OCI-LY1 (cell line): ENCODE data around the gene RPL7L1.
"Not testable (repeated sequence)": the region's sequence is repeated elsewhere in the genome, so short reads cannot be mapped to it uniquely, and the experiment has no call there.

Experiments used
- H2AFZ ChIP-seq: fragments of 200-600 bp; sonication (generic), shearing (Covaris generic); 2 replicates; pipeline ENCODE4 v1.6.0; 2014; ENCODE audit warnings: antibody characterized with exemption, mild to moderate bottlenecking, low read length
- H3F3A ChIP-seq: fragments of 200-600 bp; sonication (generic), shearing (Covaris generic); 2 replicates; pipeline ENCODE4 v1.6.0; 2014; ENCODE audit warnings: mild to moderate bottlenecking, antibody characterized with exemption, low read length, moderate library complexity; ENCODE audit not compliant: insufficient read depth
- H3K27ac ChIP-seq: fragments of 200-600 bp; sonication (generic); 2 replicates; pipeline ENCODE4 v1.5.1; 2014; ENCODE audit warnings: low read length, mixed run types, mild to moderate bottlenecking, low read depth; ENCODE audit not compliant: poor library complexity, severe bottlenecking
- H3K27me3 ChIP-seq: fragments of 200-600 bp; sonication (generic); 2 replicates; pipeline ENCODE4 v1.6.0; 2014; ENCODE audit warnings: antibody characterized with exemption, mild to moderate bottlenecking, low read length, moderate library complexity; ENCODE audit not compliant: insufficient read depth
- H3K36me3 ChIP-seq: fragments of 200-600 bp; sonication (generic); 2 replicates; pipeline ENCODE4 v1.6.1; 2014; ENCODE audit warnings: mild to moderate bottlenecking, antibody characterized with exemption, low read length, moderate library complexity, mixed read lengths; ENCODE audit not compliant: insufficient read depth
- H3K4me1 ChIP-seq: fragments of 200-600 bp; sonication (generic); 2 replicates; pipeline ENCODE4 v1.5.1; 2014; ENCODE audit warnings: mild to moderate bottlenecking, low read length, moderate library complexity; ENCODE audit not compliant: insufficient read depth, severe bottlenecking
- H3K4me2 ChIP-seq: fragments of 200-600 bp; sonication (generic), shearing (Covaris generic); 2 replicates; pipeline ENCODE4 v1.6.1; 2014; ENCODE audit warnings: low read length
- H3K4me3 ChIP-seq: fragments of 200-600 bp; sonication (generic); 2 replicates; pipeline ENCODE4 v1.5.1; 2014; ENCODE audit warnings: low read length, low read depth, mild to moderate bottlenecking, mixed read lengths; ENCODE audit not compliant: poor library complexity, severe bottlenecking
- H3K79me2 ChIP-seq: fragments of 200-600 bp; shearing (Covaris generic); 2 replicates; pipeline ENCODE4 v1.6.1; 2016; ENCODE audit warnings: mixed run types, low read length, mixed read lengths; ENCODE audit not compliant: insufficient read depth
- H3K9ac ChIP-seq: fragments of 200-600 bp; sonication (generic), shearing (Covaris generic); 2 replicates; pipeline ENCODE4 v1.6.1; 2014; ENCODE audit warnings: mild to moderate bottlenecking, low read length, mixed read lengths
- H3K9me2 ChIP-seq: fragments of 200-600 bp; sonication (generic), shearing (Covaris generic); 2 replicates; pipeline ENCODE4 v1.6.1; 2014; ENCODE audit warnings: low read depth, mild to moderate bottlenecking, low read length, mixed read lengths
- H3K9me3 ChIP-seq: fragments of 200-600 bp; shearing (Covaris generic); 2 replicates; pipeline ENCODE4 v1.6.1; 2014; ENCODE audit warnings: low read length, mixed read lengths
- H4K20me1 ChIP-seq: fragments of 200-600 bp; sonication (generic), shearing (Covaris generic); 2 replicates; pipeline ENCODE4 v1.6.0; 2016; ENCODE audit warnings: mild to moderate bottlenecking, low read length; ENCODE audit not compliant: insufficient read depth
- EZH2 ChIP-seq: fragments of 200-600 bp; sonication (generic), shearing (Covaris generic); IDR thresholded peaks from 2 replicates; pipeline ENCODE4 v1.8.0; 2017; ENCODE audit warnings: borderline replicate concordance, mixed run types, mild to moderate bottlenecking, antibody characterized with exemption, low read length, moderate library complexity, mixed read lengths
- TF ChIP-seq, protein P1 (sequence below): fragments of 200-600 bp; sonication (generic), shearing (Covaris generic); IDR thresholded peaks from 2 replicates; pipeline ENCODE4 v1.5.1; 2017; ENCODE audit warnings: mild to moderate bottlenecking, antibody characterized with exemption, low read length, moderate library complexity, mixed read lengths

RPL7L1 gene

DNA sequence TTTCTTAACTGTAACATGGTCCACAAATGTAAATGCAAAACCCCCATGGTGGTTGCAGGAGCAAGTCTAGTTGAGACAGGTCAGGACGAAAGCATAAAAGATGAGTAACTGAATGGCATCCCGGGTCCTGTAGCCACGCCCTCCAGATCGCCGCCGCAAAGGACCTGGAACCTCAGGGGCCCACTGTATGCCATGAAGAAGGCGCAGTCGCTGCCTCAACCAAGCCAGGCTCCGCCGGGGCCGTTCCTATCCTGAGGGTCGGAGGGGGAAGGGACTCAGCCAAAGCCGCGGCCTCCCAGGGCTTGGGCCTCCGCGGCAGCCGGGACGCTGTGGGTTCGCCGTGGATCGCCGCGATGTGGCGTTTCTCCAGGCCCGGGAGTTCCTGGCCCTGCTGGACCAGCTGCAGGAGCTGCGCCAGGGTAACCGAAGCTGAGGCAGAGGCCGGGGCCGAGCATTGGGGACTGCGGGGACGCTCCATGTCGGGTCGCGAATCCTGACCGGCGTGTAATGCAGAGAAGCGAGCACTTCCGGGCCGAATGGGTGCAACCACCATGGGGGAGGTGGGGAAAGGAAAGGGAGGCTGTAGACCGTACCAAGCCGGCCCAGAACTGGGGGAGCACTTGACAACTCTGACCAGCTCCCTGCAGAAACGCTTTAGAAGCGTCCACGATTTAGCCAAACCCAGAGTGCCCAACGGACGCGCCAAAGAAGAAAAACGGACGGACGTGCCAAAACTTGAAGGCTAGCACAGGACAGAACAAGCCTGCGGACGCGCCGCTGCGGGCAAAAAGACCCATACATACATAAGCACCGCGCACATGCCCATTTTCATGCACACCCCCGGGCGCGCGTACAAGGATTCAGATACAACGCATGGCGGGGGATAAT, 11.1 kb downstream of the RPL7L1 start:
- H4K20me1 ChIP-seq = no peaks in the 10 kb centered on the region
- H3K27ac ChIP-seq = peak overlapping the region; percentile 75
- peak overlapping the region; percentile 84 for H3K9ac ChIP-seq
- H2AFZ ChIP-seq = peak overlapping the region; percentile 29; the same call in 1 of the 2 replicates
- H3K4me1 ChIP-seq = peaks cover 48% of the 10 kb centered on the region
- H3K27me3 ChIP-seq = no peaks in the 10 kb centered on the region
- H3K9me2 ChIP-seq = no peaks in the 10 kb centered on the region
- H3K9me3 ChIP-seq = no peaks in the 10 kb centered on the region
- peak overlapping the region; percentile 77 for H3K4me3 ChIP-seq
- H3K4me2 ChIP-seq = peak overlapping the region; percentile 92
- H3K79me2 ChIP-seq = no peaks in the 10 kb centered on the region
- peaks cover 21% of the 10 kb centered on the region for H3K36me3 ChIP-seq
- H3F3A ChIP-seq = peaks cover 6% of the 10 kb centered on the region; the same call in 1 of the 2 replicates
- TF ChIP-seq EZH2 = no peak
- TF ChIP-seq, protein P1, sequence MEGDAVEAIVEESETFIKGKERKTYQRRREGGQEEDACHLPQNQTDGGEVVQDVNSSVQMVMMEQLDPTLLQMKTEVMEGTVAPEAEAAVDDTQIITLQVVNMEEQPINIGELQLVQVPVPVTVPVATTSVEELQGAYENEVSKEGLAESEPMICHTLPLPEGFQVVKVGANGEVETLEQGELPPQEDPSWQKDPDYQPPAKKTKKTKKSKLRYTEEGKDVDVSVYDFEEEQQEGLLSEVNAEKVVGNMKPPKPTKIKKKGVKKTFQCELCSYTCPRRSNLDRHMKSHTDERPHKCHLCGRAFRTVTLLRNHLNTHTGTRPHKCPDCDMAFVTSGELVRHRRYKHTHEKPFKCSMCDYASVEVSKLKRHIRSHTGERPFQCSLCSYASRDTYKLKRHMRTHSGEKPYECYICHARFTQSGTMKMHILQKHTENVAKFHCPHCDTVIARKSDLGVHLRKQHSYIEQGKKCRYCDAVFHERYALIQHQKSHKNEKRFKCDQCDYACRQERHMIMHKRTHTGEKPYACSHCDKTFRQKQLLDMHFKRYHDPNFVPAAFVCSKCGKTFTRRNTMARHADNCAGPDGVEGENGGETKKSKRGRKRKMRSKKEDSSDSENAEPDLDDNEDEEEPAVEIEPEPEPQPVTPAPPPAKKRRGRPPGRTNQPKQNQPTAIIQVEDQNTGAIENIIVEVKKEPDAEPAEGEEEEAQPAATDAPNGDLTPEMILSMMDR = no peak

DNA sequence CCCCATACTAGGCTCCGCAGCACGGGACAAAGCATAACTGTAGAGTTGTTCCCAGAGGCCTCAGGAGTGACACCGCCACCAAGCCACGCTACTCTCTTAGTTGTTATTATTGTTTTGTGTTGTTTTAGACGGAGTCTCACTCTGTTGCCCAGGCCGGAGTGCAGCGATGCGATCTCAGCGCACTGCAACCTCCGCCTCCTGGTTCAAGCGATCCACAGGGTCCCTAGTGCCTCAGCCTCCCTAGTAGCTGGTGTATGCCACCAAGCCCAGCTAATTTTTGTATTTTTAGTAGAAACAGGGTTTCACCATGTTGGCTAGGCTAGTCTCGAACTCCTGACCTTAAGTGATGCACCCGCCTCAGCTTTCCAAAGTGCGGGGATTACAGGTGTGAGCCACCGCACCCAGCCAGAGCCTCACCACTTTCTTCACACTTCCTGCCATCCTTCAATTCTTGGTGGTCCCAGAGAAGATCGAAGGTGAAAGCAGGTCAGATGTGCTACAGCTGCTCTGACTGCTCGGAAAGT, 11.8 kb downstream of the RPL7L1 start:
- peak overlapping the region; percentile 77 for H3K4me3 ChIP-seq
- peaks cover 14% of the 10 kb centered on the region; the same call in 1 of the 2 replicates for H3K36me3 ChIP-seq
- H3K27me3 ChIP-seq = no peaks in the 10 kb centered on the region
- H3K4me1 ChIP-seq = peaks cover 48% of the 10 kb centered on the region
- no peaks in the 10 kb centered on the region for H3K79me2 ChIP-seq
- H3F3A ChIP-seq = peaks cover 6% of the 10 kb centered on the region; the same call in 1 of the 2 replicates
- peak overlapping the region; percentile 75 for H3K27ac ChIP-seq
- peak overlapping the region; percentile 84 for H3K9ac ChIP-seq
- H3K4me2 ChIP-seq = peak overlapping the region; percentile 92
- no peaks in the 10 kb centered on the region for H3K9me2 ChIP-seq
- H4K20me1 ChIP-seq = no peaks in the 10 kb centered on the region
- peak overlapping the region; percentile 29; the same call in 1 of the 2 replicates for H2AFZ ChIP-seq
- TF ChIP-seq EZH2 = no peak
- TF ChIP-seq, protein P1 = no peak
- no peaks in the 10 kb centered on the region for H3K9me3 ChIP-seq

DNA sequence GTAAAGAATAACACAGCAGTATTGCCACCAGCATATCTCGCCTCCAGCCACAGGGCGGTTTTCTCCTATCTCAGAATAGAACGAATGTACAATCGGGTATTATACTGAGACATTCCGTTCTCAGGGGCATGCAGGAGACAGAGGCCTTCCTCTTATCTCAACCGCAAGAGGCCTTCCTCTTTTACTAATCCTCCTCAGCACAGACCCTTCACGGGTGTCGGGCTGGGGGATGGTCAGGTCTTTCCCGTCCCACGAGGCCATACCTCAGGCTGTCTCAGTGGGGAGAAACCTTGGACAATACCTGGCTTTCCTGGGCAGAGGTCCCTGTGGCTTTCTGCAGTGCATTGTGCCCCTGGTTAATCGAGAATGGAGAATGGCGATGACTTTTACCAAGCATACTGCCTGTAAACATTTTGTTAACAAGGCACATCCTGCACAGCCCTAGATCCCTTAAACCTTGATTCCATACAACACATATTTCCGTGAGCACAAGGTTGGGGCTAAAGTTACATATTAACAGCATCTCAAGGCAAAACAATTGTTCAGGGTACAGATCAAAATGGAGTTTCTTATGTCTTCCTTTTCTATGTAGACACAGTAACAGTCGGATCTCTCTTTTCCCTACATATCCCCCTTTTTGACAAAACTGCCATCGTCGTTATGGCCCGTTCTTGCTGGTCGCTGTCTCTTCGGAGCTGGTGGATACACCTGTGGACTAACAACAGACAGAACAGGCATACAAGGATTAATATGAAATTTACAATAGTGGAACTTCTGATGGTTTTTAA, 14.8 kb downstream of the RPL7L1 start:
- H3K36me3 ChIP-seq, H3K4me3 ChIP-seq, H3K9me3 ChIP-seq, H3K9me2 ChIP-seq, H2AFZ ChIP-seq, H3K79me2 ChIP-seq, H3F3A ChIP-seq, H3K27me3 ChIP-seq, H4K20me1 ChIP-seq: not testable (repeated sequence)
- Histone ChIP-seq H3K4me1 (peaks cover 45% of the 10 kb centered on the region), H3K27ac (peak overlapping the region; percentile 81), H3K4me2 (peak overlapping the region; percentile 18; the same call in 1 of the 2 replicates), H3K9ac (peak overlapping the region; percentile 5; the same call in 1 of the 2 replicates)
